K562 (cell line): ENCODE results near the gene OR10G2. TPM values are rescaled to one million over a fixed set of nuclear protein-coding genes. Genes with fewer than 3 reads are reported as not detected.

ENCODE experiments used
- ATAC-seq: fragments of 200-7000 bp; cut with Tn5 transposase; 3 replicates; pipeline ENCODE4 v1.9.1; 2020; ENCODE audit warnings: moderate library complexity
- BruUV-seq: library from RNA; stranded (reverse); fragments of 400-500 nt; replicated peaks from 2 replicates; lab custom pipeline; 2021; lab: Mats Ljungman, UMichigan
- CTCF ChIA-PET: fragments of 300-600 bp; formaldehyde crosslinking; extraction: SDS; loops from one replicate; lab custom pipeline; 2021; ENCODE audit warnings: low intra/inter-chr PET ratio; lab: Yijun Ruan, JAX
- POLR2A ChIA-PET: fragments of 300-600, 350-650 bp; sonication (Branson Sonifier 250); formaldehyde crosslinking; extraction: SDS; loops from one replicate; lab custom pipeline; 2021; ENCODE audit warnings: antibody characterized with exemption, inconsistent platforms; lab: Yijun Ruan, JAX
- DNase-seq, 4 experiments: peaks; one replicate each; pipeline versions ENCODE4 v3.0.0 to v3.0.0-alpha.2; 2011 to 2018; ENCODE audit warnings: low spot score in 3 of 4, mixed read lengths in 3 of 4; ENCODE audit errors: extremely low read depth in 1 of 4
- FAIRE-seq: peaks from 2 replicates; lab custom pipeline; 2011; peaks lifted over from hg19 to GRCh38; lab: Jason Lieb, UNC
- H2AFZ ChIP-seq: 2 replicates; pipeline ENCODE4 v1.6.0; 2011; ENCODE audit warnings: low read depth, low read length, control low read depth, inconsistent platforms
- H3K27ac ChIP-seq: fragments of 200-600 bp; 3 replicates; pipeline ENCODE4 v1.8.0; 2011; ENCODE audit warnings: low read depth, mild to moderate bottlenecking, control low read depth, inconsistent platforms, low read length, moderate library complexity, mixed read lengths; ENCODE audit errors: extremely low read depth
- H3K27me3 ChIP-seq, 2 experiments: fragments of 300-600 bp in 1 of 2; 2 replicates in 1 of 2; 3 replicates in 1 of 2; pipeline versions ENCODE4 v1.6.0 to v1.8.0; 2011; ENCODE audit warnings: inconsistent platforms in 2 of 2, low read length in 2 of 2, mild to moderate bottlenecking in 1 of 2, mixed read lengths in 1 of 2, moderate library complexity in 1 of 2; ENCODE audit not compliant: control insufficient read depth in 2 of 2, insufficient read depth in 2 of 2
- H3K36me3 ChIP-seq: fragments of 300-600 bp; 3 replicates; pipeline ENCODE4 v1.8.0; 2011; ENCODE audit warnings: mild to moderate bottlenecking, low read length, inconsistent platforms; ENCODE audit not compliant: control insufficient read depth, insufficient read depth
- H3K4me1 ChIP-seq, 2 experiments: fragments of 200-600 bp in 1 of 2; replicated peaks in 1 of 2; 2 replicates in 1 of 2; 3 replicates in 1 of 2; pipeline versions ENCODE4 v1.5.1 to v1.8.0; 2011; ENCODE audit warnings: inconsistent platforms in 2 of 2, low read length in 2 of 2, mild to moderate bottlenecking in 1 of 2, mixed read lengths in 1 of 2, moderate library complexity in 1 of 2; ENCODE audit not compliant: control insufficient read depth in 2 of 2, insufficient read depth in 2 of 2
- H3K4me2 ChIP-seq: 2 replicates; pipeline ENCODE4 v1.6.1; 2011; ENCODE audit warnings: low read length, control low read depth, inconsistent platforms, mixed read lengths; ENCODE audit not compliant: insufficient read depth
- H3K4me3 ChIP-seq: fragments of 200-600 bp; sonication (generic), shearing (Covaris generic); 2 replicates; pipeline ENCODE4 v1.5.1; 2016; ENCODE audit warnings: control low read depth, inconsistent platforms
- H3K79me2 ChIP-seq: fragments of 200-600 bp; 3 replicates; pipeline ENCODE4 v1.8.0; 2011; ENCODE audit warnings: low read length, inconsistent platforms; ENCODE audit not compliant: control insufficient read depth, insufficient read depth
- H3K9ac ChIP-seq, 2 experiments: 2 replicates each; pipeline versions ENCODE4 v1.6.0 to v1.6.1; 2011; ENCODE audit warnings: low read depth in 2 of 2, low read length in 2 of 2, control low read depth in 1 of 2, inconsistent platforms in 1 of 2, mild to moderate bottlenecking in 1 of 2, mixed read lengths in 1 of 2; ENCODE audit not compliant: insufficient read depth in 1 of 2
- H3K9me1 ChIP-seq: one replicate; pipeline ENCODE4 v1.6.0; 2011; ENCODE audit warnings: inconsistent platforms, mild to moderate bottlenecking, low read length, moderate library complexity; ENCODE audit not compliant: control insufficient read depth, insufficient read depth
- H3K9me3 ChIP-seq: replicated peaks from 2 replicates; pipeline ENCODE4 v1.5.1; 2011; ENCODE audit warnings: low read depth, low read length, inconsistent platforms; ENCODE audit not compliant: control insufficient read depth, insufficient read depth
- H4K20me1 ChIP-seq: replicated peaks from 2 replicates; pipeline ENCODE4 v1.6.1; 2011; ENCODE audit warnings: low read length, inconsistent platforms, mixed read lengths; ENCODE audit not compliant: control insufficient read depth, insufficient read depth
- ATF6 ChIP-seq: sonication (generic); formaldehyde crosslinking; IDR thresholded peaks from 2 replicates; pipeline ENCODE4 v1.4.0; 2020; ENCODE audit warnings: mild to moderate bottlenecking, missing genetic modification reagents
- ELF1 ChIP-seq: fragments of 200-800 bp; sonication (Bioruptor generic); IDR thresholded peaks from 2 replicates; pipeline ENCODE4 v1.6.1; 2016; ENCODE audit warnings: missing genetic modification characterization, missing compliant biosample characterization
- HEY1 ChIP-seq: fragments of 250-450 bp; sonication (Bioruptor Pico); IDR thresholded peaks from 2 replicates; pipeline ENCODE4 v1.5.0; 2020; ENCODE audit warnings: mild to moderate bottlenecking, moderate library complexity, borderline replicate concordance
- MCM7 ChIP-seq, 2 experiments: fragments of 450-650 bp; IDR thresholded peaks; 2 replicates each; pipeline ENCODE4 v1.6.1; 2016 to 2018
- NFIX ChIP-seq: fragments of 250-450 bp; sonication (Bioruptor Pico); IDR thresholded peaks from 2 replicates; pipeline ENCODE4 v1.4.0; 2020; ENCODE audit warnings: low read depth, mild to moderate bottlenecking, moderate library complexity
- NFXL1 ChIP-seq: fragments of 450-650 bp; formaldehyde crosslinking; IDR thresholded peaks from 2 replicates; pipeline ENCODE4 v1.4.0; 2021; ENCODE audit warnings: mild to moderate bottlenecking
- NR0B1 ChIP-seq: fragments of 450-650 bp; IDR thresholded peaks from one replicate; pipeline ENCODE4 v1.6.1; 2018; ENCODE audit warnings: mild to moderate bottlenecking, moderate library complexity; ENCODE audit not compliant: partially characterized antibody
- PPARD ChIP-seq: fragments of 250-450 bp; sonication (Bioruptor Pico); IDR thresholded peaks from 2 replicates; pipeline ENCODE4 v1.8.0; 2022; ENCODE audit warnings: inconsistent platforms, mild to moderate bottlenecking, moderate library complexity
- PRMT5 ChIP-seq: sonication (generic); formaldehyde crosslinking; IDR thresholded peaks from 2 replicates; pipeline ENCODE4 v1.5.0; 2020; ENCODE audit warnings: missing genetic modification reagents
- ZBTB17 ChIP-seq: fragments of 450-650 bp; formaldehyde crosslinking; IDR thresholded peaks from 2 replicates; pipeline ENCODE4 v1.4.0; 2020; ENCODE audit warnings: mild to moderate bottlenecking
- WGBS: fragments of 100-300 bp; shearing (Covaris generic); methylation state at CpG from one replicate; pipeline ENCODE4 v1.1.6; 2016; ENCODE audit warnings: low coverage, mixed read lengths; ENCODE audit not compliant: insufficient coverage; ENCODE audit errors: missing lambda C conversion rate; 5-methylcytosine and 5-hydroxymethylcytosine counted together
- in situ Hi-C: fragments of 300-500 bp; cut with MboI; formaldehyde crosslinking; loops from 4 replicates; pipeline ENCODE4 v1.15.0; 2018; ENCODE audit warnings: inconsistent platforms, mixed read lengths
- intact Hi-C: fragments of 100-400 bp; cut with micrococcal nuclease; formaldehyde crosslinking; loops from 2 replicates; pipeline ENCODE4 v1.14.2; 2022
- polyA plus RNA-seq, 8 experiments: library from polyadenylated mRNA; depleted of rRNA in 4 of 8; stranded (reverse) in 5 of 8; unstranded in 3 of 8; fragments of >200 nt; fragmentation: Nextera tagmentation in 2 of 8; fragmentation: Illumina TruSeq in 1 of 8; extraction: Ambion mirVana in 2 of 8; extraction: Trizol in 1 of 8; gene quantifications; 2 replicates each; pipeline versions ENCODE4 v1.2.1 to v1.2.3, GENCODE V29; 2011 to 2014; ENCODE audit warnings: inconsistent platforms in 1 of 8, missing spikeins in 1 of 8
- total RNA-seq, 7 experiments: library from RNA; depleted of rRNA in 6 of 7; stranded (reverse); fragments of >200 nt in 6 of 7; fragmentation: Illumina TruSeq in 2 of 7; extraction: Trizol in 2 of 7; gene quantifications; 2 replicates each; pipeline versions ENCODE4 v1.2.1 to v1.2.3, GENCODE V29; 2011 to 2021; ENCODE audit warnings: low replicate concordance in 1 of 7

Gene OR10G2
- total and polyA plus RNA-seq, 9 of the 15 experiments (the other 6 are each of a cell fraction or from before 2014, with no cell fraction given): not detected

- FAIRE-seq (no peak), DNase-seq (no peak), ATAC-seq (no peak)
- no peak overlapping the region for H2AFZ ChIP-seq
- in situ Hi-C loops: no loop called here
- H3K79me2 ChIP-seq: no peaks in the 10 kb centered on the region
- CTCF ChIA-PET: no interaction called here
- H3K9ac ChIP-seq: no peak overlapping the region
- H3K27me3 ChIP-seq: peaks cover 0 to 6% of the 10 kb centered on the region in 2 experiments; a peak in 1 of 5 replicates
- H3K4me2 ChIP-seq: no peak overlapping the region
- TF ChIP-seq NR0B1 (no peak), NFIX (CRISPR knock-in tag) (no peak), ZBTB17 (CRISPR knock-in tag) (no peak), HEY1 (CRISPR knock-in tag) (no peak)
- H3K4me1 ChIP-seq: no peaks in the 10 kb centered on the region
- no peak overlapping the region for H3K4me3 ChIP-seq
- no peaks in the 10 kb centered on the region for H3K9me1 ChIP-seq
- H3K9me3 ChIP-seq: no peaks in the 10 kb centered on the region
- intact Hi-C loops: no loop called here
- H4K20me1 ChIP-seq: no peaks in the 10 kb centered on the region
- WGBS: 1% methylated on average over 8 of the region's 8 CpGs
- no peaks in the 10 kb centered on the region for H3K36me3 ChIP-seq
- no peak overlapping the region for H3K27ac ChIP-seq
- BruUV-seq: no TSS peak
- POLR2A ChIA-PET: interaction anchor here (0.6 kb wide), 1 partner anchor 604 kb away, joined by 3 read pairs; no protein-coding TSS in a partner anchor
These were observed 17.1 kb downstream of the OR10G2 start for GRCh38 chr14:21617614-21618013.

- no peak for DNase-seq
- Histone ChIP-seq H4K20me1 (no peaks in the 10 kb centered on the region), H3K27me3 (peaks cover 0 to 6% of the 10 kb centered on the region in 2 experiments; a peak in 1 of 5 replicates), H3K4me1 (no peaks in the 10 kb centered on the region), H3K4me3 (no peak overlapping the region), H3K79me2 (no peaks in the 10 kb centered on the region), H3K27ac (no peak overlapping the region), H3K9me1 (no peaks in the 10 kb centered on the region), H3K36me3 (no peaks in the 10 kb centered on the region), H2AFZ (no peak overlapping the region), H3K4me2 (no peak overlapping the region), H3K9ac (no peak overlapping the region), H3K9me3 (no peaks in the 10 kb centered on the region)
- in situ Hi-C loops: no loop called here
- intact Hi-C loops: no loop called here
- BruUV-seq: no TSS peak
- ChIA-PET CTCF (no interaction called here), POLR2A (no interaction called here)
- FAIRE-seq: no peak
- 17% methylated on average over 1 of the region's 1 CpG for WGBS
- no peak for ATAC-seq
- no peak for TF ChIP-seq MCM7 (IDR thresholded peaks at IDR 0.05)
- no peak for TF ChIP-seq ELF1 (tag)
- no peak for TF ChIP-seq PPARD (CRISPR knock-in tag)
- TF ChIP-seq ATF6 (CRISPR knock-in tag): no peak
- no peak for TF ChIP-seq NFXL1 (CRISPR knock-in tag)
- TF ChIP-seq PRMT5: no peak
These were observed 20.5 kb downstream of the OR10G2 start for GRCh38 chr14:21614240-21614639.
